H1 (cell line): ENCODE measurements around the gene C22orf31. TPM values are rescaled to one million over a fixed set of nuclear protein-coding genes. Genes with fewer than 3 reads are reported as not detected.

Experiments used
- CTCF ChIA-PET: fragments of 300-600 bp; sonication (Branson Sonifier 250); formaldehyde crosslinking; loops from one replicate; lab custom pipeline; 2021; ENCODE audit not compliant: partially characterized antibody; lab: Charles Lee
- POLR2A ChIA-PET: fragments of 300-600 bp; sonication (Branson Sonifier 250); formaldehyde crosslinking; loops from one replicate; lab custom pipeline; 2021; ENCODE audit warnings: inconsistent platforms; ENCODE audit not compliant: partially characterized antibody; lab: Charles Lee
- DNase-seq, 2 experiments: peaks; one replicate each; pipeline versions ENCODE4 v3.0.0 to v3.0.0-alpha.2; 2010 to 2022; ENCODE audit warnings: low spot score in 2 of 2, low read depth in 1 of 2, mixed read lengths in 1 of 2
- FAIRE-seq: peaks from 2 replicates; lab custom pipeline; 2011; peaks lifted over from hg19 to GRCh38; lab: Jason Lieb, UNC
- H2AFZ ChIP-seq: 2 replicates; pipeline ENCODE4 v1.8.1; 2012; ENCODE audit warnings: low read length, inconsistent platforms
- H2AK5ac ChIP-seq: 2 replicates; pipeline ENCODE4 v1.6.1; 2013; ENCODE audit warnings: low read depth, low read length
- H2BK120ac ChIP-seq: replicated peaks from 2 replicates; pipeline ENCODE3; 2013; ENCODE audit warnings: low read depth, low read length, inconsistent platforms
- H2BK12ac ChIP-seq: 2 replicates; pipeline ENCODE4 v1.6.1; 2013; ENCODE audit warnings: low read depth, low read length
- H2BK15ac ChIP-seq: 2 replicates; pipeline ENCODE4 v1.6.1; 2013; ENCODE audit warnings: low read length
- H2BK20ac ChIP-seq: 2 replicates; pipeline ENCODE4 v1.6.1; 2013; ENCODE audit warnings: low read length
- H2BK5ac ChIP-seq: 2 replicates; pipeline ENCODE4 v1.6.1; 2013; ENCODE audit warnings: low read depth, low read length
- H3K14ac ChIP-seq: 2 replicates; pipeline ENCODE4 v1.6.1; 2013; ENCODE audit warnings: inconsistent platforms; ENCODE audit not compliant: insufficient read length
- H3K18ac ChIP-seq: 2 replicates; pipeline ENCODE4 v1.6.1; 2013; ENCODE audit warnings: low read length; ENCODE audit errors: extremely low read depth
- H3K23ac ChIP-seq: 2 replicates; pipeline ENCODE4 v1.6.1; 2013; ENCODE audit warnings: inconsistent platforms; ENCODE audit not compliant: insufficient read length
- H3K23me2 ChIP-seq: 2 replicates; pipeline ENCODE4 v1.6.1; 2013; ENCODE audit warnings: low read depth, low read length
- H3K27ac ChIP-seq: 2 replicates; pipeline ENCODE4 v1.6.1; 2011; ENCODE audit warnings: low read depth, low read length, inconsistent platforms
- H3K27me3 ChIP-seq, 4 experiments: replicated peaks in 1 of 4; 1 replicate in 1 of 4; 2 replicates in 3 of 4; pipeline versions ENCODE4 v1.6.1 to v1.8.1; 2011 to 2013; ENCODE audit warnings: low read length in 3 of 4, mild to moderate bottlenecking in 3 of 4, inconsistent platforms in 2 of 4, mixed read lengths in 2 of 4, moderate library complexity in 1 of 4; ENCODE audit not compliant: control insufficient read depth in 3 of 4, insufficient read depth in 3 of 4; ENCODE audit errors: extremely low read depth in 1 of 4
- H3K36me3 ChIP-seq, 4 experiments: 2 replicates each; pipeline versions ENCODE4 v1.6.1 to v1.8.1; 2011 to 2013; ENCODE audit warnings: mild to moderate bottlenecking in 4 of 4, low read length in 3 of 4, moderate library complexity in 2 of 4, control low read depth in 1 of 4, inconsistent platforms in 1 of 4; ENCODE audit not compliant: insufficient read depth in 4 of 4, control insufficient read depth in 2 of 4
- H3K4ac ChIP-seq: replicated peaks from 2 replicates; pipeline ENCODE3; 2013; ENCODE audit warnings: low read length, low read depth, mixed read lengths, inconsistent platforms; ENCODE audit not compliant: insufficient read length
- H3K4me1 ChIP-seq, 4 experiments: replicated peaks in 1 of 4; 1 replicate in 1 of 4; 2 replicates in 3 of 4; pipeline versions ENCODE4 v1.6.1 to v1.8.1; 2011 to 2013; ENCODE audit warnings: low read length in 3 of 4, inconsistent platforms in 2 of 4, mixed read lengths in 1 of 4; ENCODE audit not compliant: insufficient read depth in 4 of 4, control insufficient read depth in 3 of 4
- H3K4me2 ChIP-seq, 2 experiments: 2 replicates each; pipeline versions ENCODE4 v1.6.1 to v1.8.1; 2011 to 2013; ENCODE audit warnings: low read depth in 2 of 2, low read length in 2 of 2, control low read depth in 1 of 2, inconsistent platforms in 1 of 2, mild to moderate bottlenecking in 1 of 2; ENCODE audit not compliant: insufficient read depth in 1 of 2
- H3K4me3 ChIP-seq, 4 experiments: fragments of 200-600, 300-600 bp in 1 of 4; sonication (generic), shearing (Covaris generic), sonication (Bioruptor Twin) in 1 of 4; 2 replicates each; pipeline versions ENCODE4 v1.5.1 to v1.8.1; 2011 to 2016; ENCODE audit warnings: low read length in 4 of 4, low read depth in 3 of 4, control low read depth in 2 of 4, inconsistent platforms in 2 of 4, mild to moderate bottlenecking in 2 of 4, mixed read lengths in 1 of 4, moderate library complexity in 1 of 4; ENCODE audit not compliant: insufficient read depth in 2 of 4; ENCODE audit errors: extremely low read depth in 1 of 4
- H3K56ac ChIP-seq: replicated peaks from 2 replicates; pipeline ENCODE3; 2013; ENCODE audit warnings: low read depth, mild to moderate bottlenecking, mixed read lengths, low read length, inconsistent platforms; ENCODE audit not compliant: insufficient read length
- H3K79me1 ChIP-seq: 2 replicates; pipeline ENCODE4 v1.6.1; 2013; ENCODE audit warnings: low read depth, low read length, control low read depth
- H3K79me2 ChIP-seq, 2 experiments: 2 replicates each; pipeline versions ENCODE4 v1.6.1 to v1.8.1; 2012 to 2013; ENCODE audit warnings: low read length in 2 of 2, mild to moderate bottlenecking in 2 of 2, inconsistent platforms in 1 of 2; ENCODE audit not compliant: insufficient read depth in 2 of 2, control insufficient read depth in 1 of 2
- H3K9ac ChIP-seq, 4 experiments: replicated peaks in 1 of 4; 1 replicate in 1 of 4; 2 replicates in 3 of 4; pipeline versions ENCODE4 v1.6.1 to v1.8.1; 2011 to 2013; ENCODE audit warnings: low read depth in 3 of 4, low read length in 3 of 4, control low read depth in 2 of 4, mild to moderate bottlenecking in 2 of 4, moderate library complexity in 2 of 4, inconsistent platforms in 1 of 4; ENCODE audit errors: extremely low read depth in 1 of 4
- H3K9me3 ChIP-seq, 2 experiments: 2 replicates each; pipeline versions ENCODE4 v1.6.1 to v1.8.1; 2012 to 2013; ENCODE audit warnings: mild to moderate bottlenecking in 2 of 2, moderate library complexity in 2 of 2, control low read depth in 1 of 2, inconsistent platforms in 1 of 2, low read depth in 1 of 2, low read length in 1 of 2, mixed read lengths in 1 of 2; ENCODE audit not compliant: insufficient read depth in 2 of 2
- H4K20me1 ChIP-seq, 2 experiments: replicated peaks in 1 of 2; 2 replicates each; pipeline versions ENCODE3 to v1.8.1; 2011 to 2013; ENCODE audit warnings: inconsistent platforms in 2 of 2, low read length in 2 of 2, mild to moderate bottlenecking in 1 of 2; ENCODE audit not compliant: insufficient read depth in 2 of 2, control insufficient read depth in 1 of 2
- H4K5ac ChIP-seq: 2 replicates; pipeline ENCODE4 v1.6.1; 2013; ENCODE audit warnings: low read length, low read depth, mixed read lengths, inconsistent platforms; ENCODE audit not compliant: insufficient read length
- H4K8ac ChIP-seq: 2 replicates; pipeline ENCODE4 v1.8.0; 2013; ENCODE audit warnings: mild to moderate bottlenecking, moderate library complexity, low read length, inconsistent platforms; ENCODE audit not compliant: insufficient read depth; ENCODE audit errors: extremely low read depth
- H4K91ac ChIP-seq: replicated peaks from 2 replicates; pipeline ENCODE3; 2013; ENCODE audit warnings: low read length, mixed read lengths, inconsistent platforms; ENCODE audit not compliant: insufficient read length
- CBX5 ChIP-seq: fragments of 300-800, 300-1000 bp; sonication (generic); IDR thresholded peaks from 2 replicates; pipeline ENCODE4 v1.7.1; 2016; ENCODE audit warnings: antibody characterized with exemption, low read length, low read depth
- CHD2 ChIP-seq: IDR thresholded peaks from 2 replicates; pipeline ENCODE4 v1.6.1; 2012; ENCODE audit warnings: low read length, improper control_type of control experiment
- CTCF ChIP-seq, 3 experiments: IDR thresholded peaks; 1 replicate in 2 of 3; 2 replicates in 1 of 3; pipeline versions ENCODE4 v1.5.1 to v1.6.1; 2011; ENCODE audit warnings: low read length in 3 of 3, mild to moderate bottlenecking in 3 of 3, inconsistent platforms in 2 of 3, low read depth in 1 of 3, moderate library complexity in 1 of 3; ENCODE audit not compliant: insufficient read depth in 1 of 3; ENCODE audit errors: control extremely low read depth in 1 of 3
- JUN ChIP-seq: IDR thresholded peaks from 2 replicates; pipeline ENCODE4 v1.6.1; 2011; ENCODE audit warnings: low read depth, mild to moderate bottlenecking, improper control_type of control experiment, low read length
- KDM4A ChIP-seq: IDR thresholded peaks from one replicate; pipeline ENCODE4 v1.7.1; 2012; ENCODE audit warnings: low read depth, mild to moderate bottlenecking, moderate library complexity, low read length, inconsistent platforms; ENCODE audit not compliant: severe bottlenecking
- NANOG ChIP-seq: IDR thresholded peaks from 2 replicates; pipeline ENCODE4 v1.6.1; 2011; ENCODE audit warnings: low read length, low read depth, mild to moderate bottlenecking, inconsistent platforms; ENCODE audit not compliant: insufficient read depth, poor library complexity, severe bottlenecking
- RAD21 ChIP-seq, 2 experiments: IDR thresholded peaks in 1 of 2; conservative IDR thresholded peaks in 1 of 2; 2 replicates each; pipeline ENCODE4 v1.6.1; 2011; ENCODE audit warnings: low read depth in 2 of 2, low read length in 2 of 2, improper control_type of control experiment in 1 of 2, inconsistent platforms in 1 of 2, mild to moderate bottlenecking in 1 of 2, moderate library complexity in 1 of 2
- SIN3A ChIP-seq, 2 experiments: IDR thresholded peaks in 1 of 2; conservative IDR thresholded peaks in 1 of 2; 2 replicates each; pipeline ENCODE4 v1.6.1; 2011 to 2012; ENCODE audit warnings: low read length in 2 of 2, improper control_type of control experiment in 1 of 2, low read depth in 1 of 2, mild to moderate bottlenecking in 1 of 2
- WGBS, 2 experiments: shearing (Covaris generic) in 1 of 2; methylation state at CpG; one replicate each; pipeline versions ENCODE4 v1.1.6 to v1.1.7; 2013 to 2015; ENCODE audit warnings: low lambda C conversion rate in 2 of 2, mixed read lengths in 2 of 2, inconsistent platforms in 1 of 2, low coverage in 1 of 2, missing lambda C conversion rate in 1 of 2; ENCODE audit not compliant: insufficient replicate concordance in 2 of 2, insufficient coverage in 1 of 2, insufficient read length in 1 of 2; ENCODE audit errors: extremely low coverage in 1 of 2, missing lambda C conversion rate in 1 of 2; 5-methylcytosine and 5-hydroxymethylcytosine counted together
- polyA plus RNA-seq, 7 experiments: library from polyadenylated mRNA; depleted of rRNA in 3 of 7; stranded (reverse) in 5 of 7; unstranded in 2 of 7; fragments of >200 nt in 5 of 7; fragments of 200-250 nt in 2 of 7; gene quantifications; 1 replicate in 5 of 7; 2 replicates in 1 of 7; 4 replicates in 1 of 7; pipeline versions ENCODE4 v1.2.1 to v1.2.3, GENCODE V29; 2011 to 2013; ENCODE audit warnings: missing spikeins in 2 of 7, mixed read lengths in 2 of 7
- total RNA-seq: library from RNA; stranded (reverse); fragmentation: NEBNext Ultra II Directional; extraction: Animal tissue kit (Norgen Biotek cat#: 25700); gene quantifications from 2 replicates; pipeline ENCODE4 v1.2.1, GENCODE V29; 2021
- TF ChIP-seq, protein P1 (sequence below): IDR thresholded peaks from 2 replicates; pipeline ENCODE4 v1.6.1; 2012; ENCODE audit warnings: inconsistent platforms

Gene C22orf31
- total and polyA plus RNA-seq, 2 of the 8 experiments (the other 6 are each of a cell fraction or from before 2014, with no cell fraction given) = not detected

DNA sequence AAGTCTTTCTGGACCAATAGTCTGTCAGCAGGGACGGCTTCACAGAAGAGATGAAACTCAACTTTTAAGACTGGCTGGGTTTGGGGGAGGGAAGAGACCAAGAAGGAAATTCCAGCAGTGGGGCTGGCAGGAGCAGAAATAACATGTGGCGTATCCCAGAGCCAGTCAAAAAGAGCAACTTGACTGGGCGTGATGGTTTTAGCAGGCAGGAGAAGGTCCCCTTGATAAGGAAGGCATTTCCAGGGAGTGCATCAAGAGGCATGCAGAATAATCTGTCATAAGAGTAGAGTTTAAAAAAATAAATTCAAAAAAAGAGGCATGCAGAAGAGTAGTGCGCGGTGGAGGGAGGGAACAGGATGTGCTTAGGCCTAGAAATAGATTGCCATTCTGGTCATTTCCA, 52.5 kb downstream of the C22orf31 start:
- H4K91ac ChIP-seq = no peak overlapping the region
- H3K9ac ChIP-seq = no peak overlapping the region
- no peak overlapping the region for H3K4ac ChIP-seq
- no peak overlapping the region for H2BK120ac ChIP-seq
- 82% methylated on average over 5 of the region's 5 CpGs; no CpG with 5 or more reads in 1 of the 2 experiments for WGBS, 2 experiments
- H3K4me3 ChIP-seq = no peak overlapping the region
- H2BK5ac ChIP-seq = no peak overlapping the region
- FAIRE-seq (no peak), DNase-seq (no peak)
- H4K5ac ChIP-seq = no peak overlapping the region
- no peak overlapping the region for H3K27ac ChIP-seq
- H3K27me3 ChIP-seq = no peaks in the 10 kb centered on the region
- ChIA-PET POLR2A (interaction anchor here (0.6 kb wide), 1 partner anchor 82 kb away, joined by 3 read pairs; no protein-coding TSS in a partner anchor), CTCF (interaction anchor here (1.0 kb wide), 1 partner anchor 17 kb away, joined by 3 read pairs; no protein-coding TSS in a partner anchor)
- H3K14ac ChIP-seq = no peak overlapping the region
- H2BK15ac ChIP-seq = no peak overlapping the region
- peaks cover 3% of the 10 kb centered on the region; the same call in 1 of the 2 replicates for H3K23me2 ChIP-seq
- H4K8ac ChIP-seq = no peak overlapping the region
- no peak overlapping the region for H2BK20ac ChIP-seq
- H3K79me1 ChIP-seq = peaks cover 2% of the 10 kb centered on the region; the same call in 1 of the 2 replicates
- no peak overlapping the region for H3K18ac ChIP-seq
- H3K4me2 ChIP-seq = no peak overlapping the region
- H3K4me1 ChIP-seq = peaks cover 13 to 33% (median 16%) of the 10 kb centered on the region in 4 experiments
- H3K23ac ChIP-seq = no peak overlapping the region
- H4K20me1 ChIP-seq = peaks cover 0 to 2% of the 10 kb centered on the region in 2 experiments
- no peak overlapping the region for H2AFZ ChIP-seq
- H2BK12ac ChIP-seq = no peak overlapping the region
- 0 out of 8 replicates have a peak, but pooled peaks cover 0 to 3% (median 0%) of the 10 kb centered on the region in 4 experiments for H3K36me3 ChIP-seq
- H3K79me2 ChIP-seq = peaks cover 2 to 56% of the 10 kb centered on the region in 2 experiments; a peak in 2 of 4 replicates
- H3K56ac ChIP-seq = no peak overlapping the region
- H3K9me3 ChIP-seq = no peaks in the 10 kb centered on the region
- no peak overlapping the region for H2AK5ac ChIP-seq
- no peak for TF ChIP-seq NANOG
- TF ChIP-seq KDM4A = no peak
- TF ChIP-seq CBX5 = no peak
- TF ChIP-seq, protein P1, sequence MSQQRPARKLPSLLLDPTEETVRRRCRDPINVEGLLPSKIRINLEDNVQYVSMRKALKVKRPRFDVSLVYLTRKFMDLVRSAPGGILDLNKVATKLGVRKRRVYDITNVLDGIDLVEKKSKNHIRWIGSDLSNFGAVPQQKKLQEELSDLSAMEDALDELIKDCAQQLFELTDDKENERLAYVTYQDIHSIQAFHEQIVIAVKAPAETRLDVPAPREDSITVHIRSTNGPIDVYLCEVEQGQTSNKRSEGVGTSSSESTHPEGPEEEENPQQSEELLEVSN = no peak
- no peak for TF ChIP-seq RAD21 (IDR thresholded peaks at IDR 0.05 in 1 of 2, conservative IDR thresholded peaks at IDR 0.05 in 1 of 2; ENCODE audit: low read depth in 2 of 2, low read length in 2 of 2)
- no peak for TF ChIP-seq JUN
- TF ChIP-seq CTCF (IDR thresholded peaks at IDR 0.05; ENCODE audit: control extremely low read depth in 1 of 3, insufficient read depth in 1 of 3, low read depth in 1 of 3, low read length in 3 of 3) = no peak
- no peak for TF ChIP-seq CHD2
- TF ChIP-seq SIN3A (conservative IDR thresholded peaks at IDR 0.05 in 1 of 2, IDR thresholded peaks at IDR 0.05 in 1 of 2; ENCODE audit: low read depth in 1 of 2, low read length in 2 of 2) = no peak
